T1000 (cell line): Measurements from ENCODE around the gene MREG.
"Not testable (repeated sequence)": the region's sequence is repeated elsewhere in the genome, so short reads cannot be mapped to it uniquely, and the experiment has no call there.

Source experiments
- DNase-seq: peaks from one replicate; lab custom pipeline; 2025; ENCODE audit warnings: mixed read lengths; lab: John Stamatoyannopoulos, UW

MREG gene

GRCh38 chr2:216021768-216022565, 8.6 kb upstream of the MREG start:
- no peak for DNase-seq

GRCh38 chr2:216018709-216019108, 5.4 kb upstream of the MREG start:
- DNase-seq, result no peak

- DNase-seq, result peak; percentile 55
These were observed 4.0 kb upstream of the MREG start for GRCh38 chr2:216017365-216017764.

- DNase-seq, result no peak
These were observed 3.2 kb upstream of the MREG start for GRCh38 chr2:216016581-216016980.

GRCh38 chr2:216015722-216016464, 2.5 kb upstream of the MREG start:
- no peak for DNase-seq

- DNase-seq, result no peak
These were observed 1.6 kb upstream of the MREG start for GRCh38 chr2:216014986-216015385.

- no peak for DNase-seq
These were observed 655 bp upstream of the MREG start for GRCh38 chr2:216014006-216014405.

- no peak for DNase-seq
These were observed 596 bp downstream of the MREG start for GRCh38 chr2:216012830-216013079.

GRCh38 chr2:216012133-216012829, 1.1 kb downstream of the MREG start:
- no peak for DNase-seq

- not testable (repeated sequence) for DNase-seq
These were observed 4.1 kb downstream of the MREG start for GRCh38 chr2:216009215-216009614.

- DNase-seq, result no peak
These were observed 5.0 kb downstream of the MREG start for GRCh38 chr2:216008387-216008786.

- peak; percentile 11 for DNase-seq
These were observed 7.1 kb downstream of the MREG start for GRCh38 chr2:216006164-216006663.

- no peak for DNase-seq
These were observed 8.6 kb downstream of the MREG start for GRCh38 chr2:216004697-216005283.

- DNase-seq, result no peak
These were observed 9.3 kb downstream of the MREG start for GRCh38 chr2:216003876-216004696.

GRCh38 chr2:216002693-216003092, 10.7 kb downstream of the MREG start:
- DNase-seq, result no peak

GRCh38 chr2:216002101-216002678, 11.2 kb downstream of the MREG start:
- no peak for DNase-seq

GRCh38 chr2:216001216-216002100, 11.9 kb downstream of the MREG start:
- no peak for DNase-seq

GRCh38 chr2:215998636-215999035, 14.7 kb downstream of the MREG start:
- no peak for DNase-seq

- no peak for DNase-seq
These were observed 16.1 kb downstream of the MREG start for GRCh38 chr2:215997219-215997618.

- no peak for DNase-seq
These were observed 18.4 kb downstream of the MREG start for GRCh38 chr2:215994911-215995310.
